NOMO-1 treated with DMSO at 0.1 percent for 48 hours (cell line): ENCODE data around the gene FGGY.

ENCODE experiments used
- DNase-seq: peaks from one replicate; lab custom pipeline; 2025; ENCODE audit not compliant: unreplicated experiment; lab: John Stamatoyannopoulos, UW

FGGY gene

GRCh38 chr1:59314776-59315528, 18.1 kb downstream of the FGGY start:
- no peak for DNase-seq

- DNase-seq, result no peak
Observed at GRCh38 chr1:59315529-59316463, 18.9 kb downstream of the FGGY start.

GRCh38 chr1:59316497-59317128, 19.7 kb downstream of the FGGY start:
- no peak for DNase-seq

- DNase-seq, result no peak
Observed at GRCh38 chr1:59317343-59317742, 20.4 kb downstream of the FGGY start.

GRCh38 chr1:59317780-59318179, 20.9 kb downstream of the FGGY start:
- no peak for DNase-seq

GRCh38 chr1:59318271-59318860, 21.5 kb downstream of the FGGY start:
- DNase-seq, result no peak

- no peak for DNase-seq
Observed at GRCh38 chr1:59322394-59322793, 25.5 kb downstream of the FGGY start.

GRCh38 chr1:59322814-59323213, 25.9 kb downstream of the FGGY start:
- no peak for DNase-seq

- DNase-seq, result no peak
Observed at GRCh38 chr1:59323879-59324278, 27.0 kb downstream of the FGGY start.

- no peak for DNase-seq
Observed at GRCh38 chr1:59328353-59328752, 31.5 kb downstream of the FGGY start.

- DNase-seq, result peak; percentile 48
Observed at GRCh38 chr1:59329412-59330053, 32.6 kb downstream of the FGGY start.

GRCh38 chr1:59331686-59332620, 35.1 kb downstream of the FGGY start:
- no peak for DNase-seq

GRCh38 chr1:59332983-59333382, 36.1 kb downstream of the FGGY start:
- no peak for DNase-seq

GRCh38 chr1:59333626-59334277, 36.9 kb downstream of the FGGY start:
- DNase-seq, result no peak

- DNase-seq, result no peak
Observed at GRCh38 chr1:59340411-59341307, 43.8 kb downstream of the FGGY start.

- DNase-seq, result no peak
Observed at GRCh38 chr1:59342801-59343575, 46.1 kb downstream of the FGGY start.

- no peak for DNase-seq
Observed at GRCh38 chr1:59343576-59343840, 46.6 kb downstream of the FGGY start.

- DNase-seq, result no peak
Observed at GRCh38 chr1:59345221-59345620, 48.3 kb downstream of the FGGY start.
